PC-3 (cell line): ENCODE results near the gene HNRNPL.

Experiments used
- EZH2 ChIP-seq: fragments of 300-600 bp; sonication (generic); IDR thresholded peaks from one replicate; pipeline ENCODE4 v1.6.1; 2017; ENCODE audit warnings: antibody characterized with exemption, mild to moderate bottlenecking, low read length; ENCODE audit not compliant: unreplicated experiment
- EZH2phosphoT487 ChIP-seq: fragments of 300-600 bp; sonication (generic); IDR thresholded peaks from 2 replicates; pipeline ENCODE4 v1.6.1; 2018; ENCODE audit warnings: mild to moderate bottlenecking, antibody characterized with exemption, low read length, borderline replicate concordance
- TF ChIP-seq, protein P1 (sequence below): fragments of 300-600 bp; sonication (generic); conservative IDR thresholded peaks from 2 replicates; pipeline ENCODE4 v1.5.1; 2017; ENCODE audit warnings: antibody characterized with exemption, low read depth, mild to moderate bottlenecking, low read length

DNA sequence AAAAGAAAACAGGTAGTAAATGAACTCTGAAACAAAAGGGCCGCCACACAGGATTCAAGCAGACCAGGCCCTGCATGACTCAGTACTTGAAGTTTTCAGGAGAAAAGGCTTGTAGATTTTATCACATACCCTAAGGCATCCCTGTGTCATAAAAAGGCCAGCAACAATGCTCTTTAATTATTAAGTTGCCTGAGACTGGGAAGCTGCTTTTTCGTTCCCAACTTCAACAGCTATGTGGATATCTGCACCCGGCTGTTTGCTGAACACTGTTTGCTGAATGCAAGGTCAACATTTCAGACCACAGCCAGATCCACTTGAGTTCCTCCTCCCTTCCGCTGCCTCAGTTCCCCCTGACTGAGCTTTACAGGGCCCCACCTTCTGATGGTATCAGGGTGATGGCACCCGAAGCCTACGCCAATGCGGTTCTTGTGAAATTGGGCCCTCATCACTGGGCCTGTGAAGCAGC lies 12.1 kb downstream of the HNRNPL start:
- TF ChIP-seq, protein P1, sequence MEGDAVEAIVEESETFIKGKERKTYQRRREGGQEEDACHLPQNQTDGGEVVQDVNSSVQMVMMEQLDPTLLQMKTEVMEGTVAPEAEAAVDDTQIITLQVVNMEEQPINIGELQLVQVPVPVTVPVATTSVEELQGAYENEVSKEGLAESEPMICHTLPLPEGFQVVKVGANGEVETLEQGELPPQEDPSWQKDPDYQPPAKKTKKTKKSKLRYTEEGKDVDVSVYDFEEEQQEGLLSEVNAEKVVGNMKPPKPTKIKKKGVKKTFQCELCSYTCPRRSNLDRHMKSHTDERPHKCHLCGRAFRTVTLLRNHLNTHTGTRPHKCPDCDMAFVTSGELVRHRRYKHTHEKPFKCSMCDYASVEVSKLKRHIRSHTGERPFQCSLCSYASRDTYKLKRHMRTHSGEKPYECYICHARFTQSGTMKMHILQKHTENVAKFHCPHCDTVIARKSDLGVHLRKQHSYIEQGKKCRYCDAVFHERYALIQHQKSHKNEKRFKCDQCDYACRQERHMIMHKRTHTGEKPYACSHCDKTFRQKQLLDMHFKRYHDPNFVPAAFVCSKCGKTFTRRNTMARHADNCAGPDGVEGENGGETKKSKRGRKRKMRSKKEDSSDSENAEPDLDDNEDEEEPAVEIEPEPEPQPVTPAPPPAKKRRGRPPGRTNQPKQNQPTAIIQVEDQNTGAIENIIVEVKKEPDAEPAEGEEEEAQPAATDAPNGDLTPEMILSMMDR: no peak
- TF ChIP-seq EZH2phosphoT487 (no peak), EZH2 (no peak)
